Measurements from ENCODE around the gene C11orf54.

C11orf54 gene

GRCh38 chr11:93730108-93731107 is 11.1 kb upstream of the C11orf54 start:
- POLR2A ChIA-PET, result interaction anchor here (0.6 to 3.2 kb wide), 2 partner anchors 11 to 67 kb away, joined by 3 to 21 read pairs; partner anchors contain the start of genes C11orf54 and TAF1D
- DNase-seq (ENCODE audit: extremely low spot score), result no peak
- TF ChIP-seq CTCF (IDR thresholded peaks at IDR 0.05; ENCODE audit: control extremely low read depth, extremely low read depth, low read depth, missing control alignments), result no peak
- CTCF ChIA-PET, result interaction anchor here (1.1 to 3.9 kb wide), 5 partner anchors 10 to 42 kb away, joined by 3 to 15 read pairs (median 5); no protein-coding TSS in a partner anchor

- DNase-seq (ENCODE audit: extremely low spot score), result no peak
- POLR2A ChIA-PET, result interaction anchor here (1.2 kb wide), 1 partner anchor 9 kb away, joined by 4 read pairs; the partner anchor contains the start of genes C11orf54 and TAF1D
- no peak for TF ChIP-seq CTCF (IDR thresholded peaks at IDR 0.05; ENCODE audit: control extremely low read depth, extremely low read depth, low read depth, missing control alignments)
- CTCF ChIA-PET, result interaction anchor here (0.6 to 3.9 kb wide), 4 partner anchors 12 to 44 kb away, joined by 3 to 15 read pairs (median 3); no protein-coding TSS in a partner anchor
These were observed 9.1 kb upstream of the C11orf54 start for GRCh38 chr11:93732237-93732892.

GRCh38 chr11:93733474-93733873 is 8.0 kb upstream of the C11orf54 start:
- no peak for DNase-seq (ENCODE audit: extremely low spot score)
- POLR2A ChIA-PET, result no interaction called here
- CTCF ChIA-PET, result interaction anchor here (1.6 to 1.8 kb wide), 2 partner anchors 45 to 50 kb away, joined by 3 to 4 read pairs; partner anchors contain the start of gene MED17

GRCh38 chr11:93734427-93735222 is 6.8 kb upstream of the C11orf54 start:
- ChIA-PET POLR2A (no interaction called here), CTCF (interaction anchor here (1.0 to 1.8 kb wide), 2 partner anchors 49 to 56 kb away, joined by 3 to 4 read pairs; partner anchors contain the start of gene MED17)
- TF ChIP-seq CTCF (IDR thresholded peaks at IDR 0.05; ENCODE audit: control extremely low read depth, extremely low read depth, low read depth, missing control alignments), result no peak
- DNase-seq (ENCODE audit: extremely low spot score), result no peak

More at GRCh38 chr11:93733474-93733873, 8.0 kb upstream of the C11orf54 start:
- no peak for TF ChIP-seq CTCF (IDR thresholded peaks at IDR 0.05; ENCODE audit: control extremely low read depth, extremely low read depth, low read depth, missing control alignments)

- CTCF ChIA-PET, result interaction anchor here (1.0 kb wide), 1 partner anchor 55 kb away, joined by 3 read pairs; no protein-coding TSS in a partner anchor
- TF ChIP-seq CTCF (IDR thresholded peaks at IDR 0.05; ENCODE audit: control extremely low read depth, extremely low read depth, low read depth, missing control alignments), result no peak
- POLR2A ChIA-PET, result interaction anchor here (1.1 kb wide), 1 partner anchor 48 kb away, joined by 3 read pairs; the partner anchor contains the start of gene MED17
- DNase-seq (ENCODE audit: extremely low spot score), result no peak
These were observed 5.8 kb upstream of the C11orf54 start for GRCh38 chr11:93735627-93736026.

Measured in GM10248 (cell line).